AG09319 (cell line): ENCODE data around the gene MAT1A.

Experiments used
- DNase-seq: peaks from one replicate; pipeline ENCODE4 v3.0.0-alpha.2; 2010; ENCODE audit warnings: low read depth; ENCODE audit errors: extremely low read depth
- TF ChIP-seq, protein P1 (sequence below): IDR thresholded peaks from 2 replicates; pipeline ENCODE4 v1.5.1; 2011; ENCODE audit warnings: low read depth, mild to moderate bottlenecking, inconsistent platforms, low read length, moderate library complexity

The MAT1A gene

DNA sequence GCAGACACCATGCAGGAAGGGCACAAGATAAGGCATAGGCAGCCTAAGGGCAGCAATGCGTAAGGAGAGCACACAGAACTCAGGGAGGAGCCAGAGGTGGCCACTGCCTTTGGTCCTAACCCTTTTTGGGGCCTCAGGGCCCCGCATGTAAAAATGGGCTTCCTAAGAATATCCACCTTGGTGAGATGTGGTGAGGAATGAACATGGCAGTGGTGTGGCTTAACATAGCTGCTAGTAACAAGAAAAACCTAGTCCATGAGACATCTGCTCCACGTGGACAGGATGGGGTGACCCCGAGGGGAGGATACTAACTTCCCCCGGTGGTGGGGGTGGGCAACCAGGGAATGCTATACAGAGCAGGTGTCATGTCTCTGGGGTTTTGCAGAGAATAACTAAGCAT lies 18.0 kb downstream of the MAT1A start:
- DNase-seq: no peak
- TF ChIP-seq, protein P1, sequence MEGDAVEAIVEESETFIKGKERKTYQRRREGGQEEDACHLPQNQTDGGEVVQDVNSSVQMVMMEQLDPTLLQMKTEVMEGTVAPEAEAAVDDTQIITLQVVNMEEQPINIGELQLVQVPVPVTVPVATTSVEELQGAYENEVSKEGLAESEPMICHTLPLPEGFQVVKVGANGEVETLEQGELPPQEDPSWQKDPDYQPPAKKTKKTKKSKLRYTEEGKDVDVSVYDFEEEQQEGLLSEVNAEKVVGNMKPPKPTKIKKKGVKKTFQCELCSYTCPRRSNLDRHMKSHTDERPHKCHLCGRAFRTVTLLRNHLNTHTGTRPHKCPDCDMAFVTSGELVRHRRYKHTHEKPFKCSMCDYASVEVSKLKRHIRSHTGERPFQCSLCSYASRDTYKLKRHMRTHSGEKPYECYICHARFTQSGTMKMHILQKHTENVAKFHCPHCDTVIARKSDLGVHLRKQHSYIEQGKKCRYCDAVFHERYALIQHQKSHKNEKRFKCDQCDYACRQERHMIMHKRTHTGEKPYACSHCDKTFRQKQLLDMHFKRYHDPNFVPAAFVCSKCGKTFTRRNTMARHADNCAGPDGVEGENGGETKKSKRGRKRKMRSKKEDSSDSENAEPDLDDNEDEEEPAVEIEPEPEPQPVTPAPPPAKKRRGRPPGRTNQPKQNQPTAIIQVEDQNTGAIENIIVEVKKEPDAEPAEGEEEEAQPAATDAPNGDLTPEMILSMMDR: no peak

DNA sequence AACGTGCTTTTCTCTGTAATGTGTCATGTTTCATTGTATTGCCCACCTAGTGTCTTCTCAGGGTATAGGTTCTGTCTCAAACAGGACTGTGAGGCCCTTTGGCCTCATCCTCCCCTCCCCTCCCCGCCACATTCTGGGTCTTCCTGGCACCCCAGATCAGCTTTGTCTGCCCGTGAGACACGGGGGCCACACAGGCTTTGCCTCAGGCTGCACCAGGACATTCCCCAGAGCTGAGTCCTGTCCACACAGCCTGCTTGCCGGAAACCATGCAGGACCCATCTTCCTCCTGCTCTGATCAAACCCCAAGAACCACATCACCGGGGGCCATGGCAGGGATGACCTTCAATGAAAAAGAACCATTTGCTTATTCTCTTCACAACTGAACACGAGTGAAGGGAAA lies 18.6 kb downstream of the MAT1A start:
- no peak for DNase-seq
- TF ChIP-seq, protein P1: no peak

DNA sequence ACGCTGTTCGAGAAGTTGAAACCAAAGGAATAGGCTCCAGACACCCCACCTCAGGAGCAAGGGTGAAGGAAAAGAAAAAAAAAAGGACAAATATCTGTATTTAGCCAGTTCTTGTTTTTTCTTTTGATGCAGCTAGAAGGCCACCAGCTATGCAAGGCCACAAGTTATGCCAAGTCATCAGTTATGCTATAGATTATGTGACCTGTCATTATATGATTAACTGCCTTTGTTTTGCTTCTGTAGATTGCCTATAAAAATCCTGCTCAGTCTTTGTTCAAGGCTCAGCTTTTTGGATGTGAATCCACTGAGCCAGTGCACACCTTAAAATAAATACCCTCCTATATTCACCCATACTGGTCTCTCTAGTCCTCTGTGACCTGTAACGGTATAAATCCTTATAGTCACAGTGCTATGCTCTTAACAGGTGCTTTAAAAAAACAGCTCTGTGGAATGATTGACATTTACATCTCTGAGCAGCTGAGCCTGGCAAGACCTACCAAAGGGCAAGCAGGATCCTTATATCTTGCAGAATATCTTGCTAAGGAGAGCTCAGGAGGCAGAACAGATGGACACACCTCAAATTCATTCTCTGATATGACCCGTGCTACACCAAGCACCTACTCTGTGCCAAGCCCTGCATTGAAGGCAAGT lies 20.4 kb downstream of the MAT1A start:
- TF ChIP-seq, protein P1: no peak
- DNase-seq: no peak

DNA sequence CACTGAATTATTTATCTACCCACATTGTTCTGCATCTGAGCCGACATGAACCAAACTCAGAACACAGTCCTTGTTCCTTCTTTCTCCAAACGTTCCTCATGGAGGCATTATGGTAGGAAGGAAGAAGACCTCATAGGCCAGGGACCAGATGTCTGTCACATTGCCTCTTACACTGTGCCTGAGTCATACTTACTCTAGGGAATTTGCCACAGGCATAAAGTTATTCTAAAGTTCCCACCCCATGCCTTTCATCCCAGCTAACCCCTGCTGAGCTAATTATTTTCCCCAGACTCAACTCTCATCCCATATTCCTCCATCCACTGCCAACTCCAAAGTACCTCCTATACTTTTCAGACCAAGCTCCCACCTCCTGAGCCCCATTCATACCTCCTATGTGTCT lies 21.2 kb downstream of the MAT1A start:
- TF ChIP-seq, protein P1: no peak
- DNase-seq: no peak

DNA sequence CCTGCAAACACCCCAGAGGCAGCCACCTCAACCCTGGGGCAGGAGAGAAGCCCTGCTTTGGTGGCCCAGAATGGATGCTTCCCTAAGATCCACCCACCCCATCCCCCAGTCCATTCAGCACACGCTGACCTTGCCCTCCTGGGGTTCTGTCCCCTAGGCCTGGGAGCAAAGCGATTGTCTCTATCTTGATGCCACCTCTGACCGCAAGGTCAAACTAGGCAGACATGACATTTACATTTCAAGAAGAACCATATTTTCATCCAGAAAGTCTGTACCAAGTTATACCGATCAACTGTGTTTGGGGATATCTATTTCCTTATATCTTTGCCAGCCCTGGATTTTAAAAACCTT lies 23.0 kb downstream of the MAT1A start:
- TF ChIP-seq, protein P1: no peak
- DNase-seq: no peak

DNA sequence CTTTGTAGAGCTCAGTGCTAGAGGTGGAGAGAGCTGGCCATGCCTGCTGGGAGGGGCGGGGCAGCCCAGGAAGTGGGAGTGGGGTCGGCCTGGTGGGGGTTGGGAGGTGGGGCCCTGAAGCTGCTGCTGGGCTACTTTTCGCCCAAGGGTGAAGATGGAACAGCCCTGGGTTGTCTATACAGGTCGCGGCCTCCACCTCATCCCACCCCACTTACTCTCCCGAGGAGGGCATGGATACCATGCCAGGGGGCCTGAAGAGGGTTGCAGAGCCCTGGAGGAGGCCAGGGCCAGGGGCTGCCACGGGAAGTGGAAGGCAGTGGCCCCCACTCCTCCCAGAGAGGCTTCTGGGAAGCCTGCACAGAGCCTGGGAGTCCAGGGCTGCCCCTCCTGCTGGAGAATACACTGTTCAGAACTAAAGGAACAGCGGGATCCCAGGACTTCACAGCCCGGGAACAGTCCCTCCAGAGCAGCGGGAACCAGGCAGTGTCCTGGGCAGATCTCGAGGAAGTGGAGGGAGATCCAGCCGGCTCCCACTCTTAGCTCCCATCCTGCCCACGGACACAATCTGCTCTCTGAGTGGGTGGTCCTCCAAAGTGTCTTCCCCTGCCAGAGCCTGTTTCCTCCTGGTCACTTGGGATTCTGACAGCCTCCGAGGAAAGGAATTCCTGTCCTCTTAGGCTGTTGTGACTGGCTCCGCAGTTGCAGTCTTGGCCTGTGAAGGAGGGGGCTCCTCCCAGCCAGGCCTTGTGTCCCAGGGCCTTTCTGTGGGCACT lies 23.5 kb downstream of the MAT1A start:
- no peak for DNase-seq
- TF ChIP-seq, protein P1: no peak
